HEK293T (cell line): ENCODE data around the gene SORCS3.

Experiments used
- BHLHE40 ChIP-seq: fragments of 450-650 bp; IDR thresholded peaks from 2 replicates; pipeline ENCODE4 v1.6.1; 2016; ENCODE audit warnings: mild to moderate bottlenecking, moderate library complexity, borderline replicate concordance
- L3MBTL2 ChIP-seq: fragments of 450-650 bp; conservative IDR thresholded peaks from 2 replicates; pipeline ENCODE4 v1.6.1; 2016; ENCODE audit warnings: mild to moderate bottlenecking
- TARDBP ChIP-seq: fragments of 450-650 bp; IDR thresholded peaks from 2 replicates; pipeline ENCODE4 v1.6.1; 2016

DNA sequence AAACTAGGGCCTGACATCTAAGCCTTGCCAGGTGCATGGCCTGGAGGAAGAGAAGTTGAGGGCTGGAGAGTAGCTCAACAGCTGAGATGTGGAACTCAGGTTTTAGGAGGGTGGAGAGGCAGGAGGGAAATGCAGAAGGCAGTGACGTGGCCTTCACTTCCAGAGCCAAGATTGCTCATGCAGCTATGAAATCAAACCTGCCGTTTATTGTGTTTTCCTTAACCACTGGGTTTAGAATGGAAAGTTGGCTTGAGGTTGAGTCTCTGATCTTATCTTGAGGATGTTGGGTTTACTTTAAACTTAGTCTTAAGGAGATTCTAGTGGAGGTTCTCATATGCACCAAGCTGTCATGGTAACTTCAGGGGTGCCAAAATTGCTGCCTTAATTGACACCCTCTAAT lies 178.6 kb downstream of the SORCS3 start:
- TF ChIP-seq BHLHE40 (no peak), L3MBTL2 (no peak), TARDBP (no peak)
